Measurements from ENCODE around the gene VPS37D. TPM values are rescaled to one million over a fixed set of nuclear protein-coding genes. Genes with fewer than 3 reads are reported as not detected.
"Not testable (repeated sequence)": the region's sequence is repeated elsewhere in the genome, so short reads cannot be mapped to it uniquely, and the experiment has no call there.

VPS37D gene
- total RNA-seq, 1 experiment from 2014 or later: 4.4 TPM

DNA sequence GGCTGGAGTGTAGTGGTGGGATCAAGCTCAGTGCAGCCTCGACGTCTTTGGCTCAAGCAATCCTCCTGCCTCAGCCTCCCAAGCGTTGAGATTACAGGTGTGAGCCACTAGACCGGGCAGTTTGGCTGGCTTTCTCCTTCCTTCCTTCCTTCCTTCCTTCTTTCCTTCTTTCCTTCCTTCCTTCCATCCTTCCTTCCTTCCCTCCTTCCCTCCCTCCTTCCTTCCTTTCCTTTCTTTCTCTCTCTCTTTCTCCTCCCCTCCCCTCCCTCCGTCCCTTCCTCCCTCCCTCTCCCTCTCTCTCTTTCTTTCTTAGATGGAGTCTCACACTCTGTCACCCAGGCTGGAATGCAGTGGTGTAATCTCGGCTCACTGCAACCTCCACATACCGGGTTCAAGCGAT lies 7.6 kb upstream of the VPS37D start:
- DNase-seq (ENCODE audit: low read depth, low spot score) (no peak), ATAC-seq (no peak)
- no peaks in the 10 kb centered on the region for H3K36me3 ChIP-seq (ENCODE audit: control insufficient read depth, insufficient read depth, low read length)
- in situ Hi-C loops (cut with HindIII; ENCODE audit: low pct_unique_long_range_greater_than_20kb, low sequenced_read_pairs): no loop called here
- POLR2A ChIA-PET: no interaction called here
- H3K4me1 ChIP-seq (ENCODE audit: control insufficient read depth, insufficient read depth, low read length): no peaks in the 10 kb centered on the region
- no TSS peak for BruUV-seq (replicated peaks)
- no peak overlapping the region for H3K27ac ChIP-seq (ENCODE audit: low read length)
- no peaks in the 10 kb centered on the region for H3K27me3 ChIP-seq (ENCODE audit: control insufficient read depth, insufficient read depth, low read length)
- TF ChIP-seq TCF7L2 (IDR thresholded peaks at IDR 0.05; ENCODE audit: low read depth, low read length) (no peak), SIN3A (IDR thresholded peaks at IDR 0.05; ENCODE audit: borderline replicate concordance, insufficient read depth, low read depth, low read length) (no peak), REST (IDR thresholded peaks at IDR 0.05; ENCODE audit: insufficient read depth in 1 of 2, low read depth in 2 of 2, low read length in 1 of 2) (no peak), POLR2AphosphoS5 (IDR thresholded peaks at IDR 0.05; ENCODE audit: low read depth, low read length) (no peak)
- TF ChIP-seq, protein P1, sequence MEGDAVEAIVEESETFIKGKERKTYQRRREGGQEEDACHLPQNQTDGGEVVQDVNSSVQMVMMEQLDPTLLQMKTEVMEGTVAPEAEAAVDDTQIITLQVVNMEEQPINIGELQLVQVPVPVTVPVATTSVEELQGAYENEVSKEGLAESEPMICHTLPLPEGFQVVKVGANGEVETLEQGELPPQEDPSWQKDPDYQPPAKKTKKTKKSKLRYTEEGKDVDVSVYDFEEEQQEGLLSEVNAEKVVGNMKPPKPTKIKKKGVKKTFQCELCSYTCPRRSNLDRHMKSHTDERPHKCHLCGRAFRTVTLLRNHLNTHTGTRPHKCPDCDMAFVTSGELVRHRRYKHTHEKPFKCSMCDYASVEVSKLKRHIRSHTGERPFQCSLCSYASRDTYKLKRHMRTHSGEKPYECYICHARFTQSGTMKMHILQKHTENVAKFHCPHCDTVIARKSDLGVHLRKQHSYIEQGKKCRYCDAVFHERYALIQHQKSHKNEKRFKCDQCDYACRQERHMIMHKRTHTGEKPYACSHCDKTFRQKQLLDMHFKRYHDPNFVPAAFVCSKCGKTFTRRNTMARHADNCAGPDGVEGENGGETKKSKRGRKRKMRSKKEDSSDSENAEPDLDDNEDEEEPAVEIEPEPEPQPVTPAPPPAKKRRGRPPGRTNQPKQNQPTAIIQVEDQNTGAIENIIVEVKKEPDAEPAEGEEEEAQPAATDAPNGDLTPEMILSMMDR (IDR thresholded peaks at IDR 0.05): no peak
- CTCF ChIA-PET: no interaction called here
- intact Hi-C loops (cut with micrococcal nuclease; ENCODE audit: unreplicated experiment): no loop called here
- H3K4me3 ChIP-seq (ENCODE audit: low read depth in 2 of 2, low read length in 2 of 2): no peak overlapping the region
- no peaks in the 10 kb centered on the region for H3K9me3 ChIP-seq (ENCODE audit: control insufficient read depth, insufficient read depth, low read depth, low read length)

GRCh38 chr7:73660594-73660993 lies 7.0 kb upstream of the VPS37D start:
- intact Hi-C loops (cut with micrococcal nuclease; ENCODE audit: unreplicated experiment); BruUV-seq (replicated peaks); ATAC-seq: not testable (repeated sequence)

GRCh38 chr7:73663033-73663432 lies 4.6 kb upstream of the VPS37D start:
- TF ChIP-seq TCF7L2 (IDR thresholded peaks at IDR 0.05; ENCODE audit: low read depth, low read length) (no peak), POLR2AphosphoS5 (IDR thresholded peaks at IDR 0.05; ENCODE audit: low read depth, low read length) (no peak), REST (IDR thresholded peaks at IDR 0.05; ENCODE audit: insufficient read depth in 1 of 2, low read depth in 2 of 2, low read length in 1 of 2) (no peak), SIN3A (IDR thresholded peaks at IDR 0.05; ENCODE audit: borderline replicate concordance, insufficient read depth, low read depth, low read length) (no peak)
- TF ChIP-seq, protein P1 (IDR thresholded peaks at IDR 0.05): no peak
- no peak overlapping the region for H3K27ac ChIP-seq (ENCODE audit: low read length)
- in situ Hi-C loops (cut with HindIII; ENCODE audit: low pct_unique_long_range_greater_than_20kb, low sequenced_read_pairs): no loop called here
- no peak overlapping the region for H3K4me3 ChIP-seq (ENCODE audit: low read depth in 2 of 2, low read length in 2 of 2)
- no peaks in the 10 kb centered on the region for H3K9me3 ChIP-seq (ENCODE audit: control insufficient read depth, insufficient read depth, low read depth, low read length)
- H3K27me3 ChIP-seq (ENCODE audit: control insufficient read depth, insufficient read depth, low read length): no peaks in the 10 kb centered on the region
- intact Hi-C loops (cut with micrococcal nuclease; ENCODE audit: unreplicated experiment): no loop called here
- H3K4me1 ChIP-seq (ENCODE audit: control insufficient read depth, insufficient read depth, low read length): peaks cover 8% of the 10 kb centered on the region; the same call in 1 of the 2 replicates
- CTCF ChIA-PET: interaction anchor here (0.7 kb wide), 1 partner anchor 75 kb away, joined by 4 read pairs; no protein-coding TSS in a partner anchor
- no peaks in the 10 kb centered on the region for H3K36me3 ChIP-seq (ENCODE audit: control insufficient read depth, insufficient read depth, low read length)
- POLR2A ChIA-PET: no interaction called here
- BruUV-seq (replicated peaks): no TSS peak
- ATAC-seq (no peak), DNase-seq (ENCODE audit: low read depth, low spot score) (no peak)

More at GRCh38 chr7:73660594-73660993, 7.0 kb upstream of the VPS37D start:
- H3K36me3 ChIP-seq (ENCODE audit: control insufficient read depth, insufficient read depth, low read length); in situ Hi-C loops (cut with HindIII; ENCODE audit: low pct_unique_long_range_greater_than_20kb, low sequenced_read_pairs); H3K4me3 ChIP-seq (ENCODE audit: low read depth in 2 of 2, low read length in 2 of 2); CTCF ChIA-PET; H3K4me1 ChIP-seq (ENCODE audit: control insufficient read depth, insufficient read depth, low read length); POLR2A ChIA-PET; H3K9me3 ChIP-seq (ENCODE audit: control insufficient read depth, insufficient read depth, low read depth, low read length); DNase-seq (ENCODE audit: low read depth, low spot score); H3K27me3 ChIP-seq (ENCODE audit: control insufficient read depth, insufficient read depth, low read length); H3K27ac ChIP-seq (ENCODE audit: low read length): not testable (repeated sequence)
